GM19455 (cell line): ENCODE data around the gene GMPR.
A peak's percentile ranks its signal among the peaks of the same experiment; 100 is the strongest.

ENCODE experiments used
- ATAC-seq: cut with Tn5 transposase; IDR thresholded peaks from one replicate; pipeline ENCODE4 v1.9.1; 2021; ENCODE audit not compliant: unreplicated experiment

Gene GMPR

GRCh38 chr6:16238057-16238962 lies at the start of gene GMPR:
GMPR (plus strand) TSS chr6:16238587; CDS start chr6:16238694, 107 bp downstream.
- peak; percentile 67 for ATAC-seq

GRCh38 chr6:16190214-16190613 lies 48.2 kb upstream of the GMPR start:
- no peak for ATAC-seq

- ATAC-seq, result no peak
Observed at GRCh38 chr6:16196260-16196983, 42.0 kb upstream of the GMPR start.

GRCh38 chr6:16196984-16197546 lies 41.3 kb upstream of the GMPR start:
- ATAC-seq, result no peak

- ATAC-seq, result no peak
Observed at GRCh38 chr6:16198061-16198705, 40.2 kb upstream of the GMPR start.

GRCh38 chr6:16199804-16200203 lies 38.6 kb upstream of the GMPR start:
- no peak for ATAC-seq

- ATAC-seq, result no peak
Observed at GRCh38 chr6:16200321-16200883, 38.0 kb upstream of the GMPR start.

- ATAC-seq, result no peak
Observed at GRCh38 chr6:16201706-16202105, 36.7 kb upstream of the GMPR start.

- no peak for ATAC-seq
Observed at GRCh38 chr6:16204653-16205376, 33.6 kb upstream of the GMPR start.

GRCh38 chr6:16205377-16206144 lies 32.8 kb upstream of the GMPR start:
- peak; percentile 75 for ATAC-seq

GRCh38 chr6:16206595-16207037 lies 31.8 kb upstream of the GMPR start:
- ATAC-seq, result no peak

GRCh38 chr6:16208989-16209388 lies 29.4 kb upstream of the GMPR start:
- ATAC-seq, result no peak

GRCh38 chr6:16209539-16209938 lies 28.8 kb upstream of the GMPR start:
- ATAC-seq, result no peak

- ATAC-seq, result no peak
Observed at GRCh38 chr6:16212276-16212675, 26.1 kb upstream of the GMPR start.

GRCh38 chr6:16216501-16217155 lies 21.8 kb upstream of the GMPR start:
- ATAC-seq, result no peak

GRCh38 chr6:16217156-16217721 lies 21.1 kb upstream of the GMPR start:
- ATAC-seq, result no peak

GRCh38 chr6:16222826-16223225 lies 15.6 kb upstream of the GMPR start:
- no peak for ATAC-seq

- ATAC-seq, result no peak
Observed at GRCh38 chr6:16223362-16223761, 15.0 kb upstream of the GMPR start.

- no peak for ATAC-seq
Observed at GRCh38 chr6:16224409-16224808, 14.0 kb upstream of the GMPR start.
